GM12865 (cell line): ENCODE results near the gene EDEM3.
A peak's percentile ranks its signal among the peaks of the same experiment; 100 is the strongest.

Experiments
- DNase-seq: peaks from one replicate; pipeline ENCODE4 v3.0.0; 2010; ENCODE audit warnings: low read depth
- H3K4me3 ChIP-seq: 2 replicates; pipeline ENCODE4 v1.5.1; 2011; ENCODE audit warnings: mild to moderate bottlenecking, low read depth, low read length, control low read depth
- CTCF ChIP-seq: IDR thresholded peaks from 2 replicates; pipeline ENCODE4 v1.5.1; 2011; ENCODE audit warnings: low read length, control low read depth, low read depth, inconsistent platforms; ENCODE audit not compliant: insufficient read depth; ENCODE audit errors: missing control alignments

Gene EDEM3

GRCh38 chr1:184708084-184708676 lies 46.5 kb downstream of the EDEM3 start:
- H3K4me3 ChIP-seq: no peak overlapping the region
- TF ChIP-seq CTCF: no peak
- no peak for DNase-seq

GRCh38 chr1:184705271-184705670 lies 49.4 kb downstream of the EDEM3 start:
- no peak overlapping the region for H3K4me3 ChIP-seq
- DNase-seq: no peak
- no peak for TF ChIP-seq CTCF

GRCh38 chr1:184701816-184702215 lies 52.8 kb downstream of the EDEM3 start:
- TF ChIP-seq CTCF: no peak
- no peak overlapping the region for H3K4me3 ChIP-seq
- DNase-seq: no peak

GRCh38 chr1:184698969-184699368 lies 55.7 kb downstream of the EDEM3 start:
- H3K4me3 ChIP-seq: no peak overlapping the region
- no peak for TF ChIP-seq CTCF
- DNase-seq: no peak

- H3K4me3 ChIP-seq: no peak overlapping the region
- DNase-seq: no peak
- TF ChIP-seq CTCF: no peak
Observed at GRCh38 chr1:184698016-184698415, 56.6 kb downstream of the EDEM3 start.

GRCh38 chr1:184696403-184696802 lies 58.3 kb downstream of the EDEM3 start:
- no peak for DNase-seq
- TF ChIP-seq CTCF: no peak
- H3K4me3 ChIP-seq: no peak overlapping the region

- H3K4me3 ChIP-seq: no peak overlapping the region
- peak; percentile 32 for DNase-seq
- TF ChIP-seq CTCF: no peak
Observed at GRCh38 chr1:184695023-184695422, 59.6 kb downstream of the EDEM3 start.
